ENCODE results near the gene B3GNT2.

- no peak for TF ChIP-seq CTCF (conservative IDR thresholded peaks at IDR 0.05)
- TF ChIP-seq ZFX (IDR thresholded peaks at IDR 0.05), result no peak
Measured at GRCh38 chr2:62180975-62181374, 14.9 kb upstream of the B3GNT2 start.

Data from C4-2B (cell line).